Measurements from ENCODE around the gene TCF21. TPM values are rescaled to one million over a fixed set of nuclear protein-coding genes. Genes with fewer than 3 reads are reported as not detected.

The TCF21 gene
- total RNA-seq, 1 donor from 2014 or later = 56.2 TPM

DNA sequence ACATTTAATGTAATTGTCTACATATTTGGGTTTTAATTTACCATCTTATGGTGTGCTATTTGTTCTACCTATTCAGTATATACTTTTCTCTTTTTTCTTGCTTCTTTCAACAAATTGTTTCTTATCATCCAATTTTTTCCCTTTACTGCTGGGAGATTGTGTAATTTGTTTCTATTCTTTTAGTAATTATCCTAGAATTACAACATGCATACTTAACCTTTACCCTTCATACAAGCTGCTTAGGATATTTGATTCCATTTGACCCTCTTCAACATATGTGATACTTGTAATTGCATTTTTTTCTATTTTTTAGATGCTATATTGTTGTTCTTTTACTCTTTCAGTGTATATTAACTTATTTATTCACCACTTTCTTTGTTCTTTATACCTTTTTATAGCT is 49.0 kb downstream of the TCF21 start:
- intact Hi-C loops (cut with DNase I) = no loop called here
- Histone ChIP-seq H3K27ac (no peak overlapping the region), H3K27me3 (no peaks in the 10 kb centered on the region), H3K36me3 (no peaks in the 10 kb centered on the region), H3K4me1 (no peaks in the 10 kb centered on the region), H3K4me3 (no peak overlapping the region), H3K9me3 (no peaks in the 10 kb centered on the region)
- DNase-seq (no peak), ATAC-seq (no peak)
- no peak for TF ChIP-seq CTCF (IDR thresholded peaks at IDR 0.05)

DNA sequence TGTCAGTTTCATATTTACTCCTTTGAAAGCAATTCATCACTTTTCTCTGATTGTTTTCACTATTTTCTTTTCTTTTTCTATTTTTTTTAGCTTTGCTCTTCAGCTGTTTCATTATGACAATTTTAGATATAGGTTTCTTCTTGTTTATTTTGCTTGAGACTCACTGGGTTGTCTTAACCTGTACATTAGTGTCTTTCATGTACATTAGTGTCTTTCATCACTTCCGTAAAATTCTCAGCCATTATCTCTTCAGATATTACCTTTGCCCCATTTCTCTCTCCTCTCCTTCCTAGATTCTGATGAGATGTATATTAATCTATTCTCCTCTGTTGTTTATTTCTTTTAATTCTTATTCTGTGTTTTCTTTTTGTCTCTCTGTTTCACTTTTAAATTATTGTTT is 49.6 kb downstream of the TCF21 start:
- ATAC-seq (no peak), DNase-seq (no peak)
- no peaks in the 10 kb centered on the region for H3K36me3 ChIP-seq
- H3K4me1 ChIP-seq = no peaks in the 10 kb centered on the region
- H3K27me3 ChIP-seq = no peaks in the 10 kb centered on the region
- no peak overlapping the region for H3K27ac ChIP-seq
- intact Hi-C loops (cut with DNase I) = no loop called here
- no peaks in the 10 kb centered on the region for H3K9me3 ChIP-seq
- H3K4me3 ChIP-seq = no peak overlapping the region
- TF ChIP-seq CTCF (IDR thresholded peaks at IDR 0.05) = no peak

- no peaks in the 10 kb centered on the region for H3K9me3 ChIP-seq
- no peak for TF ChIP-seq CTCF (IDR thresholded peaks at IDR 0.05)
- H3K4me3 ChIP-seq = no peak overlapping the region
- DNase-seq (no peak), ATAC-seq (no peak)
- no peaks in the 10 kb centered on the region for H3K27me3 ChIP-seq
- H3K27ac ChIP-seq = no peak overlapping the region
- no peaks in the 10 kb centered on the region for H3K36me3 ChIP-seq
- intact Hi-C loops (cut with DNase I) = no loop called here
- no peaks in the 10 kb centered on the region for H3K4me1 ChIP-seq
These were observed 51.1 kb downstream of the TCF21 start for GRCh38 chr6:133939778-133940667.

Other genes starting within 250 kb of the TCF21 start
- gene TBPL1, start 64.1 kb downstream of the TCF21 start, total RNA-seq = 18.7 TPM
- 4.3 TPM for gene SLC2A12, start 163.5 kb downstream of the TCF21 start, total RNA-seq

All from upper lobe of right lung (tissue), 1 donor.